Measurements from ENCODE around the gene MSANTD1. TPM values are rescaled to one million over a fixed set of nuclear protein-coding genes. Genes with fewer than 3 reads are reported as not detected.

The MSANTD1 gene
- total and polyA plus RNA-seq, 2 of the 8 experiments (the other 6 are each of a cell fraction or from before 2014, with no cell fraction given) = 0.23 to 0.45 TPM

DNA sequence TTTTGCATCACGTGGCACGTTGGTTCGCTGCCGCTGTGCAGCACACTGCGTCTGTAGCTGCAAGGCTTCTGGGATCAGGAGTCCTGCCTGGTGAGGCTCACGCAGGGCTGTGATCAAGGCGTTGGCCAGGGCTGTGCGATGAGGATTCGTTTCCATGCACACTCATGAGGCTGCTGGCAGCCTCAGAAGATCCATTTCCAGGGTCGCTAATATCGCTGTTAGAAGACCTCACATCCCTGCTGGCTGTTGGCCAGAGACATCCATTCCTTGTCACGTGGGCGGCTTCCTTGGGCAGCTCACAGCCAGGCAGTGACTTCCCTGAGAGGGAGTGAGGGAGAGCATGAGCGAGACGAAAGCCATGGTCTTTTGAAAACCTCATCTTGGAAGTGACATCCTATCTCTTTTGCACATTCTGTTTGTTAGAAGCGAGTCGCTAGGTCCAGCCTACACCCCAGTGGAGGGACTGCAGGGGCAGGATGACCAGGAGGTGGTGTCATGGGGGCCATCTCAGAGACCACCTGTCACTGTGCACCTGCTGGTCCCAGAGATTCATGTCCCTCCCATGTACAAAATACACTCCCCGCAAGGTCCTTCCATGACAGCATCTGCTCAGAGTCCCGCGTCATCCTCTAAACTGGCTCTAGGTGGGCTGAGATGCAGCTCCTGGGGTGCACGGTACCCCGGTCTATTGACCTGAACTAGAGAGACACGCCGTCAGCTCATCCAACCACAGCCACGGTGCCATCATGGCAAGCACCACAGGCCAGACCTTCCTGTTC is 56.1 kb downstream of the MSANTD1 start (continued):
- TF ChIP-seq, protein P1, sequence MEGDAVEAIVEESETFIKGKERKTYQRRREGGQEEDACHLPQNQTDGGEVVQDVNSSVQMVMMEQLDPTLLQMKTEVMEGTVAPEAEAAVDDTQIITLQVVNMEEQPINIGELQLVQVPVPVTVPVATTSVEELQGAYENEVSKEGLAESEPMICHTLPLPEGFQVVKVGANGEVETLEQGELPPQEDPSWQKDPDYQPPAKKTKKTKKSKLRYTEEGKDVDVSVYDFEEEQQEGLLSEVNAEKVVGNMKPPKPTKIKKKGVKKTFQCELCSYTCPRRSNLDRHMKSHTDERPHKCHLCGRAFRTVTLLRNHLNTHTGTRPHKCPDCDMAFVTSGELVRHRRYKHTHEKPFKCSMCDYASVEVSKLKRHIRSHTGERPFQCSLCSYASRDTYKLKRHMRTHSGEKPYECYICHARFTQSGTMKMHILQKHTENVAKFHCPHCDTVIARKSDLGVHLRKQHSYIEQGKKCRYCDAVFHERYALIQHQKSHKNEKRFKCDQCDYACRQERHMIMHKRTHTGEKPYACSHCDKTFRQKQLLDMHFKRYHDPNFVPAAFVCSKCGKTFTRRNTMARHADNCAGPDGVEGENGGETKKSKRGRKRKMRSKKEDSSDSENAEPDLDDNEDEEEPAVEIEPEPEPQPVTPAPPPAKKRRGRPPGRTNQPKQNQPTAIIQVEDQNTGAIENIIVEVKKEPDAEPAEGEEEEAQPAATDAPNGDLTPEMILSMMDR (IDR thresholded peaks at IDR 0.05; ENCODE audit: control extremely low read depth in 1 of 3, insufficient read depth in 1 of 3, low read depth in 1 of 3, low read length in 3 of 3) = no peak
- TF ChIP-seq, protein P2, sequence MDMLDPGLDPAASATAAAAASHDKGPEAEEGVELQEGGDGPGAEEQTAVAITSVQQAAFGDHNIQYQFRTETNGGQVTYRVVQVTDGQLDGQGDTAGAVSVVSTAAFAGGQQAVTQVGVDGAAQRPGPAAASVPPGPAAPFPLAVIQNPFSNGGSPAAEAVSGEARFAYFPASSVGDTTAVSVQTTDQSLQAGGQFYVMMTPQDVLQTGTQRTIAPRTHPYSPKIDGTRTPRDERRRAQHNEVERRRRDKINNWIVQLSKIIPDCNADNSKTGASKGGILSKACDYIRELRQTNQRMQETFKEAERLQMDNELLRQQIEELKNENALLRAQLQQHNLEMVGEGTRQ (IDR thresholded peaks at IDR 0.05; ENCODE audit: low read length) = no peak
- TF ChIP-seq CBX5 (IDR thresholded peaks at IDR 0.05; ENCODE audit: low read depth, low read length) = no peak
- TF ChIP-seq BCL11A (IDR thresholded peaks at IDR 0.05; ENCODE audit: low read depth in 2 of 2, low read length in 2 of 2) = no peak
- TF ChIP-seq KDM5A (IDR thresholded peaks at IDR 0.05; ENCODE audit: low read length) = no peak
- TF ChIP-seq POLR2A (IDR thresholded peaks at IDR 0.05; ENCODE audit: control extremely low read depth in 1 of 2, low read depth in 2 of 2, low read length in 2 of 2) = no peak
- no peak for TF ChIP-seq TAF1 (IDR thresholded peaks at IDR 0.05; ENCODE audit: low read depth, low read length)
- no peak for TF ChIP-seq SP4 (IDR thresholded peaks at IDR 0.05; ENCODE audit: low read length)

Measured in H1 (cell line).